Activated CD8-positive, alpha-beta T cell treated with anti-CD3 and anti-CD28 coated beads, Interleukin-2, amount 10 ng/mL, durations not matched to agents 7 days and 5 days (primary cell): Measurements from ENCODE around the gene PPP2R5A. TPM values are rescaled to one million over a fixed set of nuclear protein-coding genes. Genes with fewer than 3 reads are reported as not detected.
"Not testable (repeated sequence)": the region's sequence is repeated elsewhere in the genome, so short reads cannot be mapped to it uniquely, and the experiment has no call there.

ENCODE experiments used
- ATAC-seq: fragments of 150-1000 bp; cut with Tn5 transposase; one replicate; pipeline ENCODE4 v1.10.0; 2021; ENCODE audit warnings: moderate library complexity
- CTCF ChIA-PET: fragments of 350-600 bp; sonication (Branson Sonifier 250); formaldehyde crosslinking; loops from one replicate; lab custom pipeline; 2021; ENCODE audit warnings: antibody characterized with exemption; lab: Charles Lee
- POLR2A ChIA-PET: fragments of 350-600 bp; sonication (Branson Sonifier 250); formaldehyde crosslinking; loops from one replicate; lab custom pipeline; 2021; ENCODE audit warnings: antibody characterized with exemption; lab: Charles Lee
- DNase-seq: peaks from one replicate; pipeline ENCODE4 v3.0.0-alpha.2; 2020
- H3K27ac Mint-ChIP-seq: one replicate; pipeline ENCODE4 v1.8.0; 2021; ENCODE audit warnings: mild to moderate bottlenecking, mixed read lengths
- H3K27me3 Mint-ChIP-seq: one replicate; pipeline ENCODE4 v1.8.0; 2021; ENCODE audit warnings: low read depth, mixed read lengths
- H3K36me3 Mint-ChIP-seq: one replicate; pipeline ENCODE4 v1.8.0; 2021; ENCODE audit warnings: low read depth, mixed read lengths
- H3K4me1 Mint-ChIP-seq: one replicate; pipeline ENCODE4 v1.8.0; 2021; ENCODE audit warnings: low read depth, mixed read lengths
- H3K4me3 Mint-ChIP-seq: one replicate; pipeline ENCODE4 v1.8.0; 2021; ENCODE audit warnings: mild to moderate bottlenecking, mixed read lengths
- H3K9me3 Mint-ChIP-seq: one replicate; pipeline ENCODE4 v1.8.0; 2022; ENCODE audit warnings: mixed read lengths; ENCODE audit not compliant: insufficient read depth
- total RNA-seq, 2 experiments: library from RNA; stranded (reverse); gene quantifications; one replicate each; pipeline ENCODE4 v1.2.3, GENCODE V29; 2021

The PPP2R5A gene
- total RNA-seq, 2 experiments from 2014 or later: 66.7 to 72.3 TPM

- no peaks in the 10 kb centered on the region for H3K27me3 Mint-ChIP-seq
- ChIA-PET CTCF (interaction anchor here (0.5 to 3.7 kb wide), 17 partner anchors 25 to 605 kb away, joined by 3 to 28 read pairs (median 5); partner anchors contain the start of genes DTL and INTS7), POLR2A (interaction anchor here (0.8 to 2.4 kb wide), 17 partner anchors 13 to 591 kb away, joined by 3 to 24 read pairs (median 4); partner anchors contain the start of genes DTL, INTS7 and PACC1)
- peaks cover 53% of the 10 kb centered on the region for H3K4me1 Mint-ChIP-seq
- DNase-seq: no peak
- peak overlapping the region; percentile 99 for H3K4me3 Mint-ChIP-seq
- no peak for ATAC-seq
- peak overlapping the region; percentile 94 for H3K27ac Mint-ChIP-seq
- peaks cover 33% of the 10 kb centered on the region for H3K36me3 Mint-ChIP-seq
- no peaks in the 10 kb centered on the region for H3K9me3 Mint-ChIP-seq
Observed at GRCh38 chr1:212286556-212287131, 1.4 kb downstream of the PPP2R5A start.

- ATAC-seq: no peak
- Mint-ChIP-seq H3K36me3 (peaks cover 36% of the 10 kb centered on the region), H3K27ac (peak overlapping the region; percentile 94), H3K4me3 (peak overlapping the region; percentile 99), H3K9me3 (no peaks in the 10 kb centered on the region), H3K4me1 (peaks cover 60% of the 10 kb centered on the region), H3K27me3 (no peaks in the 10 kb centered on the region)
- DNase-seq: no peak
- ChIA-PET CTCF (interaction anchor here (0.5 to 3.7 kb wide), 17 partner anchors 28 to 606 kb away, joined by 3 to 28 read pairs (median 6); partner anchors contain the start of genes DTL and INTS7), POLR2A (interaction anchor here (0.7 to 2.4 kb wide), 5 partner anchors 12 to 252 kb away, joined by 3 to 24 read pairs (median 4); partner anchors contain the start of genes DTL and INTS7)
Observed at GRCh38 chr1:212287261-212287895, 2.2 kb downstream of the PPP2R5A start.

GRCh38 chr1:212287995-212288394, 2.8 kb downstream of the PPP2R5A start:
- ChIA-PET POLR2A (interaction anchor here (0.7 kb wide), 1 partner anchor 26 kb away, joined by 3 read pairs; no protein-coding TSS in a partner anchor), CTCF (interaction anchor here (0.7 to 3.7 kb wide), 7 partner anchors 29 to 607 kb away, joined by 3 to 28 read pairs (median 6); partner anchors contain the start of genes DTL and INTS7)
- not testable (repeated sequence) for DNase-seq, H3K27ac Mint-ChIP-seq, H3K27me3 Mint-ChIP-seq, H3K9me3 Mint-ChIP-seq, ATAC-seq
- Mint-ChIP-seq H3K4me1 (peaks cover 63% of the 10 kb centered on the region), H3K4me3 (peak overlapping the region; percentile 80), H3K36me3 (peaks cover 36% of the 10 kb centered on the region)

- ChIA-PET CTCF (interaction anchor here (3.4 to 3.7 kb wide), 2 partner anchors 218 to 253 kb away, joined by 27 to 28 read pairs; partner anchors contain the start of genes DTL and INTS7), POLR2A (no interaction called here)
- Mint-ChIP-seq H3K9me3 (no peaks in the 10 kb centered on the region), H3K4me3 (peak overlapping the region; percentile 80), H3K4me1 (peaks cover 64% of the 10 kb centered on the region), H3K27me3 (no peaks in the 10 kb centered on the region), H3K27ac (no peak overlapping the region), H3K36me3 (peaks cover 36% of the 10 kb centered on the region)
- DNase-seq: no peak
- ATAC-seq: no peak
Observed at GRCh38 chr1:212288615-212289014, 3.4 kb downstream of the PPP2R5A start.

- ChIA-PET POLR2A (no interaction called here), CTCF (interaction anchor here (3.0 to 7.0 kb wide), 3 partner anchors 27 to 218 kb away, joined by 7 to 60 read pairs (median 45); no protein-coding TSS in a partner anchor)
- Mint-ChIP-seq H3K27ac (no peak overlapping the region), H3K9me3 (no peaks in the 10 kb centered on the region), H3K27me3 (no peaks in the 10 kb centered on the region), H3K4me3 (peak overlapping the region; percentile 52), H3K36me3 (peaks cover 32% of the 10 kb centered on the region), H3K4me1 (peaks cover 58% of the 10 kb centered on the region)
- ATAC-seq: no peak
- DNase-seq: no peak
Observed at GRCh38 chr1:212289262-212290077, 4.3 kb downstream of the PPP2R5A start.

- ATAC-seq (no peak), DNase-seq (no peak)
- Mint-ChIP-seq H3K36me3 (peaks cover 32% of the 10 kb centered on the region), H3K4me1 (peaks cover 64% of the 10 kb centered on the region), H3K4me3 (peak overlapping the region; percentile 25), H3K27ac (no peak overlapping the region), H3K27me3 (no peaks in the 10 kb centered on the region), H3K9me3 (no peaks in the 10 kb centered on the region)
- CTCF ChIA-PET: interaction anchor here (0.7 to 7.0 kb wide), 16 partner anchors 12 to 610 kb away, joined by 3 to 60 read pairs (median 4); no protein-coding TSS in a partner anchor
- POLR2A ChIA-PET: no interaction called here
Observed at GRCh38 chr1:212290608-212291007, 5.4 kb downstream of the PPP2R5A start.

GRCh38 chr1:212291505-212292134, 6.4 kb downstream of the PPP2R5A start:
- no peaks in the 10 kb centered on the region for H3K9me3 Mint-ChIP-seq
- DNase-seq: peak; percentile 37
- peak; percentile 77 for ATAC-seq
- CTCF ChIA-PET: interaction anchor here (0.6 to 7.0 kb wide), 28 partner anchors 13 to 611 kb away, joined by 3 to 60 read pairs (median 4); partner anchors contain the start of genes DTL and INTS7
- no peak overlapping the region for H3K27ac Mint-ChIP-seq
- POLR2A ChIA-PET: no interaction called here
- peaks cover 69% of the 10 kb centered on the region for H3K4me1 Mint-ChIP-seq
- H3K4me3 Mint-ChIP-seq: no peak overlapping the region
- H3K36me3 Mint-ChIP-seq: peaks cover 28% of the 10 kb centered on the region
- H3K27me3 Mint-ChIP-seq: no peaks in the 10 kb centered on the region

- ATAC-seq: no peak
- POLR2A ChIA-PET: interaction anchor here (0.6 kb wide), 1 partner anchor 152 kb away, joined by 4 read pairs; no protein-coding TSS in a partner anchor
- CTCF ChIA-PET: interaction anchor here (0.6 to 7.0 kb wide), 17 partner anchors 15 to 257 kb away, joined by 3 to 60 read pairs (median 5); partner anchors contain the start of genes DTL and INTS7
- Mint-ChIP-seq H3K27ac (no peak overlapping the region), H3K27me3 (no peaks in the 10 kb centered on the region), H3K36me3 (peaks cover 23% of the 10 kb centered on the region), H3K9me3 (no peaks in the 10 kb centered on the region), H3K4me1 (peaks cover 67% of the 10 kb centered on the region), H3K4me3 (no peak overlapping the region)
- DNase-seq: no peak
Observed at GRCh38 chr1:212292250-212293105, 7.3 kb downstream of the PPP2R5A start.

- H3K27me3 Mint-ChIP-seq: no peaks in the 10 kb centered on the region
- no peaks in the 10 kb centered on the region for H3K9me3 Mint-ChIP-seq
- peaks cover 18% of the 10 kb centered on the region for H3K36me3 Mint-ChIP-seq
- H3K27ac Mint-ChIP-seq: no peak overlapping the region
- ChIA-PET POLR2A (no interaction called here), CTCF (interaction anchor here (1.4 to 7.0 kb wide), 2 partner anchors 162 to 227 kb away, joined by 4 to 60 read pairs; no protein-coding TSS in a partner anchor)
- peaks cover 60% of the 10 kb centered on the region for H3K4me1 Mint-ChIP-seq
- ATAC-seq (no peak), DNase-seq (no peak)
- H3K4me3 Mint-ChIP-seq: no peak overlapping the region
Observed at GRCh38 chr1:212293579-212293978, 8.4 kb downstream of the PPP2R5A start.

GRCh38 chr1:212294983-212295382, 9.8 kb downstream of the PPP2R5A start:
- ChIA-PET POLR2A (no interaction called here), CTCF (interaction anchor here (0.7 to 7.0 kb wide), 7 partner anchors 11 to 260 kb away, joined by 3 to 60 read pairs (median 4); partner anchors contain the start of genes DTL and INTS7)
- no peak for DNase-seq
- no peaks in the 10 kb centered on the region for H3K27me3 Mint-ChIP-seq
- peaks cover 50% of the 10 kb centered on the region for H3K4me1 Mint-ChIP-seq
- no peak overlapping the region for H3K27ac Mint-ChIP-seq
- H3K9me3 Mint-ChIP-seq: no peaks in the 10 kb centered on the region
- H3K36me3 Mint-ChIP-seq: peaks cover 17% of the 10 kb centered on the region
- no peak for ATAC-seq
- no peak overlapping the region for H3K4me3 Mint-ChIP-seq
